GF-D8 (cell line): ENCODE results near the gene ARHGEF11.
"Not testable (repeated sequence)": the region's sequence is repeated elsewhere in the genome, so short reads cannot be mapped to it uniquely, and the experiment has no call there.

Experiments
- DNase-seq: peaks from one replicate; lab custom pipeline; 2025; lab: John Stamatoyannopoulos, UW

Gene ARHGEF11

DNA sequence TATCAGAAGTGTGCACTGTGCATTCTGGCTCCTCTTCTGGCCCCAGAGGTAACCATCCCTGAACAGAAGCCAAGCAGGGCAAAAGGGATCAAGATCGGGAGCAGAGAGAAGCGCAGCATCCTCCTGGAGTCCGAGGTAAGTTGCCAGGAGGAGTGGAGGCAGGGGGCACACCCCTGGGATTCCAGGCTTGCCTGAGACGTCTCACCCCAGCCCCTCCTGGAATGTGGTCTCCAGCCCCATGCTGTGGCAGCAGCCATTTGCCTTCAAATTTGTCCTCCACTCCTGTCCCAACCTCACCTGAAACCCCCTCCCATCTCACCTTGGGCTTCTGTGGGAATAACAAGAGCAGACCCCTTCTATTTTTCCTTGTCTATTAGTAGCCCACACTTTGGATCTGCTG is 115.1 kb downstream of the ARHGEF11 start:
- DNase-seq, result no peak

DNA sequence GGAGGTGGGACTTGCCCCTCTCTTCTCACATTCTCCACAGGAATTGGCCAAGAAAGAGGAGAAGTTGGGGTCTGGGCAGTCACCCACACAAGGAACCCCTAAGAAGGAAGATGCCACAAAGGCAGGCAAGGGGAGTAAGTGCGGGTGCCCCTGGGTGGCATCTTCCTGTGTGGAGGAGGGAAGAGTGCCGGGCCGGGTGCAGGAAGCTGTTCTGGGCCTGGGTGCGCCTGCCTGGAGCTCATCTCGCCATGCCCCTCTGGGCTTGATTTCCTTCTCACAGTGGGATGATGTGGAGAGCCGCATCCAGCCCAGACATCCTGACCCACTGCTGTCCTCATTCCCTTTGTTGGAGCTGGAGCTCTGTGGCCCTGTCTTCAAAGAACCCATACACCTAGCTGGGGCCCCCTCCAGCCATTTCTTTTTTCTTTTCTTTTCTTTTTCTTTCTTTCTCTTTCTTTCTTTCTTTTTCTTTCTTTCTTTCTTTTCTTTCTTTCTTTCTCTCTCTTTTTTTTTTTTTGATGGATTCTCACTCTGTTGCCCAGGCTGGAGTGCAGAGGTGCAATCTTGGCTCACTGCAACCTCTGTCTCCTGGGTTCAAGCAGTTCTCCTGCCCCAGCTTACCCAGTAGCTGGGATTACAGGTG is 115.8 kb downstream of the ARHGEF11 start:
- no peak for DNase-seq

DNA sequence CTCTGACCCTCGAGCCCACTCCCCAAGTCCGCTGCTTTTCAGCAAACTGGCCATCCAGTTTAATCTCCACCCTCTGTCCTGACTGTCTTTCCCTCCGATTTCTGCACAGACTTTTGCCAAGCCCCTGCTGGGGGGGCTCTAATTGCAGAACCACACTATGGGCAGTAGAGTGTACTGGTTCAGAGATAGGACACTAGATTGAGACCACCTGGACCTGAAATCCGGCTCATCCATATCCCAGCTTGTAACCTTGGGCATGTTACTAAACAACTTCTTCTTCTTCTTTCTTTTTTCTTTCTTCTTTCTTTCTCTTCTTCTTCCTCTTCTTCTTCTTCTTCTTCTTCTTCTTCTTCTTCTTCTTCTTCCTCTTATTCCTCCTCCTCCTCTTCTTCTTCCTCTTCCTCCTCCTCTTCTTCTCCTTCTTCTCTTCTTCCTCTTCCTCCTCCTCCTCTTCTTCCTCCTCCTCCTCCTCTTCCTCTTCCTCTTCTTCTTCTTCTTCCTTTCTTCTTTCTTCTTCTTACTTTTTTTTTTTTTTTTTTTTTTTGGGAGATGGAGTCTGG is 117.4 kb downstream of the ARHGEF11 start:
- no peak for DNase-seq

DNA sequence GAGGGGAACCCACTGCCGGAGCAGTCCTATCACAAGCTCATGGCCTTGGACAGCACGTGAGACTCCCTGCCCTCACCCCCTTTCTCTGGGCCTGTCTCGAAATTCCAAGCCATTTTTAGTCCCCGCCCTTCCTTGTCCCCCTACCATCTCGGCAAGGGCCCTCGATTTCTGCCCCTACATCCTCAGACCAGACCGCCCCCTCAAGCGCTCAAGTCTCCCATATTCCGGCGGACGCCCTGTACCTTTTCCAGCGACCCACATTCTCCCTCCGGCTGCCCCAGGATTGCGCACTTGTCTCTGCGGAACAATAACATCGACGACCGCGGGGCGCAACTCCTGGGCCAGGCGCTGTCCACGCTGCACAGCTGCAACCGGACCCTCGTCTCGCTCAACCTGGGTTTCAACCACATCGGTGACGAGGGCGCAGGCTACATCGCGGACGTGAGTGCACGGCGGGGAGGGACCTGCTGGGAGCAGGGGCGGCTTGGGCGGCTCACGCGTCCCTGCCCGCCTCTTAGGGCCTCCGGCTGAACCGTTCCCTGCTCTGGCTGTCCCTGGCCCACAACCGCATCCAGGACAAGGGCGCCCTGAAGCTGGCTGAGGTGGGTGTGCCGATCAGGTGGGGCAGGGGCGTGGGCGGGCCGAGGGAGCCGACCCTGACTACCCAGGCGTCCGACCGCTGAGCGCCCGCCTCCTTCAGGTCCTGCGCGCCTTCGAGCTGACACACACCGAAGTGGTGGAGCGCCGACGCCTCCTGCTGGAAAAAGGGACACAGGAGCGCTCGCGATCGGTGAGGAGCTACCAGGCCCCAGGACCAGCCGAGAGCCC is 118.1 kb downstream of the ARHGEF11 start:
- DNase-seq, result no peak

DNA sequence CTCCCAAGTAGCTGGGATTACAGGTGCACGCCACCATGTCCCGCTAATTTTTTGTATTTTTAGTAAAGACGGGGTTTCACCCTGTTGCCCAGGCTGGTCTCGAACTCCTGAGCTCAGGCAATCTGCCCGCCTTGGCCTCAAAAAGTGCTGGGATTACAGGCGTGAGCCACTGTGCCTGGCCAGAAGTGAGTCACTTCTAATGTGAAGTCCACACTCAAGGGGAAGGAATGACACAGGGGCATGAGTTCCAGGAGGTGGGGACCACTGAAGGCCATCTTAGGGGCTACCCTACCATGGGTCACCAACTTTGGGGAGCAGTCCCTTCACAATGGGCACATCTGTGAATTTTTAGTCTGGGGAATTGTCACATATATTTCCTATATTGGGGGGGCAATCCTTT is 118.8 kb downstream of the ARHGEF11 start:
- DNase-seq, result not testable (repeated sequence)

DNA sequence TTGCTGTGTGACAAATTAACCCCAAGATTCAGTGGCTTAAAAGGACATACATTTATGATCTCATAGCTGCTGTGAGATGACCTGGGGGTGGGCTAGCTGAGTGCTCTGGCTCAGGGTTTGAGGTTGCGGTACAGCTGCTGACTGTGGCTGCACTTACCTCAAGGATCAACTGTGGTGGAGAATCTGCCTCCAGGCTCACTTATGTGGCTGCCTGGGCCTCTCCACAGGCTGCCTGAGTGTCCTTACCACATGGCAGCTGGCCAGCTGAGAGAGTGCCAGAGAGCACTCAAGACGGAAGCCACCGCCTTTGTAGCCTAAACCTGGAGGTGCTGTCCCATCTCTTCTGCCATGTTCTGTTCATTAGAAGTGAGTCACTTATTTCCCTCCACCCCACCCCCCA is 119.4 kb downstream of the ARHGEF11 start:
- DNase-seq, result peak; percentile 66

DNA sequence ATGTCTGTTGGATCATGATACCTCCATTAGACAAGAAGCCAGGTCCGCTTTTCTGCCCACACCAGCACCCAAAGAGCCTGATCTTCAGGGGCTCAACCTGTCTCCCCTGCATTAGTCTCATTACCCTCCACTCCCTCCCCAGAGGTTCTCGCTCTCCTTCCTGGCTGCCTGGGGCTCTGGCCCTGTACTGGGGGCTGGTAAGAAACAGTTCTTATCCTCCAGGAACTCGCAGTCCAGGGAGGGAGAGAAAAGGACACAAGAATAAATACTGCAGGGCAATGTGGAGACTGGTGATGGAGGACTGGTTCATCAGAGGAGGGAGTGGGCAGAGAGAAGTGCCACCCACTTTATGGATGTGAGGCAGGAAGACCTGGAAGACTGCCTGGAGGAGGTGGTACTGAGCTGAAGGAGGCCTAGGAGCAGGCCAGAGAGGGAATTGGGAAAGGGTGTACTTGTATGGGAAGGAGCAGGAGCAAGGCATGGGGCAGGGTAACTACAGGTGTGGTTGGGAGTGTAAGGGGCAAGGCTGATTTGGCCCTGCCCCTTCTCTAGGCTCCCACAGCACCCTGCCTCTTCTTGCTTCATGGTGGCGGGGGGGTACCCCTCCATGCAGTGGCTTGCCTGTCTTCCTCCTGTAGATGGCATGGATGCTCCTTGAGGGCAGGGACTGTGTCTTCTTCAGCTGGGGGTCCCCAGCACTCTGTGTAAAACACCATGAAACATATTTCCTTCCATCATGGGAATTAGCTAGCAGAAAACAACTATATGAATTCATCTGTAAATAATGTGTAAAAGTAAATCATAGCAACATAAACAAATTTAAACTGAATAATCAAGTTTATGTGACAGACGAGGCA is 120.2 kb downstream of the ARHGEF11 start:
- no peak for DNase-seq

DNA sequence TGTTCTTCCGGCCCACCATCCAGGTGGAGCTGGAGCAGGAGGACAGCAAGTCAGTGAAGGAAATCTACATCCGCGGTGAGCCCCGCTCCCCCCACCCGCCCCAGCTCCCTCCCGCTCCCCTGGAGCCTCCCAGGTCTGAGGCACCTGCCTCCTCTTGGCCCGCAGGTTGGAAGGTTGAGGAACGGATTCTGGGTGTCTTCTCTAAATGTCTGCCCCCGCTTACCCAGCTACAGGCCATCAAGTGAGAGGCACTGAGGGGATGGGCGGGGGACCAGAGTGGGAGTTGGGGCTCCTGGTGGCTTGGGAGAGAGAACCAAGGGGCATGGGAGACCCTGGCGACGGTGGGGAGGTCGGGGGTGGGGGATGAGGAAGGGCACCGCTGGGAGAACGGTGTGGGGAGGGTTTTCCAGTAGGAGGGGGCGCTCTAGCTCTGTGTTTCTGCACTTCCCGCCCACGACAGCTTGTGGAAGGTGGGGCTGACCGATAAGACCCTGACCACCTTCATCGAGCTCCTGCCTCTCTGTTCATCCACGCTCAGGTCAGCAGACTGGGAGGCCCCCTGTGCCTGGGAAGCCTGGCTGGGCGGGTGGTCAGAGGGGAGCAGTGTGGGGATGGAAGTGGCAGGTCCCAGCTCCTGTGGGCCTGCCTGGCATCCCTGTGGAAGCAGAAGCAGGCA is 120.9 kb downstream of the ARHGEF11 start:
- DNase-seq, result no peak

DNA sequence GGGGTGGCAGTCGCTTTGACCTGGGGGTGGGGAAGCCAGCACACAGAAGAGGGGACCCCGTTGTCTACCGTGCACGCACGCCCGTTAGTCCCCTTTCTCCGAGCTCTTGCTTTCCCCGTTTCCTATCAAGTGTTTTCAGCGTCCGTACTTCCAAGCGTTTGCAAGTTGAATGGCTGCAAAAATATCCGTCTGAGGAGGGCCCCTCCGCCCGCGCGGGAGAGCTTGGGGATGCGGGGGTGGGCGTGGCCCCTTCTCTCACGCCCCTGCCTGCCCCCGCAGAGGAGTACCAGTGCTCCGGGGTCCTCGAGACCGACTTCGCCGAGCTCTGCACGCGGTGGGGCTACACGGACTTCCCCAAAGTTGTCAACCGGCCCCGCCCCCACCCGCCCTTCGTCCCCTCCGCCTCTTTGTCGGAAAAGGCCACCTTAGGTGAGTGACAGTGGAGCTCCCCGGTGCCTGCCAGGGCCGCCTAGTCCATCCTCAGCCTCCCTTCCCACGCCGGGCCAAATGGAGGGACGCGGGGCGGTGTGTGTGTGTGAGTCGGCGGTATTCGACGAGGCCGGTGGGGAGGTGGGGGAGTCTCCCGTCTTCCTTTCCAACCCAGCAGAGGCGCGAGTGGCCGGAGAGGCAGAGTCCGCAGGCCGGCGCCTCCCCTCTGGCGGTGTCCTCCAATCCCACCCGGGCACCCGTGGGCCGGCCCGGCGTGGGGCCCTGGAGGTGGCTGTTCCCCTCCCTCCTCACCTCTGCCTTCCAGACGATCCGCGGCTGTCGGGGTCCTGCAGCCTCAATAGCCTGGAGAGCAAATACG is 121.7 kb downstream of the ARHGEF11 start:
- DNase-seq, result no peak

DNA sequence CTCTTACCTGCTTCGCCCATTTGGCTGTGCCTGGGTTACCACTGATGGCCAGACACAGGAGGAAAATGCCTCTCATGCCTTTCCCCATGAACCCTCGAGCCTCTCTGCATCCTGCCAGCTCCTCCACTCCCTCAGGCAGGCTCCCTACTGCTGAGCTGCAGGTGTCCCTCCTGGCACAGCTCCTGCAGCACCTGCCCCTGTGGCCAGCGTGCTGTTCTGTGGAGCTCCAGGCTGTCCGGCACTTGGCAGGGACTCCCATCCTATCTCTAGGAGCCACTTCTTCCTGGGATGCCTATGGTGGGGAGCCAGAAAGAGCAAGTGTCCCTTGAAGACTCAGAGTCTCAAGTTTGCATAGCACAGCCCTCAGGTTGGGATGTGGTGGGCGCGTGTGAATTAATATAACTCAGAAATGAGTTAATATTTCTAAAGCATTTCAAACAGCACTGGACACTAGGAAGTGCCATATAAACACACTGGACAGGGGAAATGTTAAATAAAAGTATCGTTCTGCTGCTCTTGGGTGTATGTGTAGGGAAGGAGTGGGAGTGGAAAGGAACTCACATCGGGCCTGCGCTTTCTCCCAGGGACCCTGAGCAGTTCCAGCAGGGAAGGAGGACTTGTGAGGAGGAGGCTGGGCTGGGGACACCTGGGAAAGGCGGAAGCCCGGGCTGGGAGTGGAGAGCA is 122.4 kb downstream of the ARHGEF11 start:
- no peak for DNase-seq

DNA sequence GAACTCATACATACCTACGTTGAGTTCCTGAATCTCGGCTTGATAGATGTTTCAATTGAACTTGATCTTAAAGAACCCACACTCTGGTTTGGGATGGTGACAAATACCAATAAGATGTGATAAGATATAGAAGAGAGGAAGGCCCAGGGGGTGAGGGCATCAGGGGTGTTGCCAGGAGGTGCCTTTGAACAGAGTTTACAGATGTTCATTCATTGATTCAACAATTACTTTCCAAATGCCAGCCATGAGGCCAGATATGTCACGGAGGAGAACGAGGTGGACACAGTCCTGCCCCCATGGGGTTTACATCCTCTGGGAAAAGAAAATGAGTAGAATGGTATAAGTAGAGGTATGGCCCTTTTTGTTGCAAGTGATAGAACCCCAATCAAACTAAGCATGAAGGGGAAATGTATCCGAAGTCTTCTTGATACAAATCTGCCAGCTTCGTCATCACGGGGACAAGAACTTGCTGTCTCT is 124.5 kb downstream of the ARHGEF11 start:
- no peak for DNase-seq

DNA sequence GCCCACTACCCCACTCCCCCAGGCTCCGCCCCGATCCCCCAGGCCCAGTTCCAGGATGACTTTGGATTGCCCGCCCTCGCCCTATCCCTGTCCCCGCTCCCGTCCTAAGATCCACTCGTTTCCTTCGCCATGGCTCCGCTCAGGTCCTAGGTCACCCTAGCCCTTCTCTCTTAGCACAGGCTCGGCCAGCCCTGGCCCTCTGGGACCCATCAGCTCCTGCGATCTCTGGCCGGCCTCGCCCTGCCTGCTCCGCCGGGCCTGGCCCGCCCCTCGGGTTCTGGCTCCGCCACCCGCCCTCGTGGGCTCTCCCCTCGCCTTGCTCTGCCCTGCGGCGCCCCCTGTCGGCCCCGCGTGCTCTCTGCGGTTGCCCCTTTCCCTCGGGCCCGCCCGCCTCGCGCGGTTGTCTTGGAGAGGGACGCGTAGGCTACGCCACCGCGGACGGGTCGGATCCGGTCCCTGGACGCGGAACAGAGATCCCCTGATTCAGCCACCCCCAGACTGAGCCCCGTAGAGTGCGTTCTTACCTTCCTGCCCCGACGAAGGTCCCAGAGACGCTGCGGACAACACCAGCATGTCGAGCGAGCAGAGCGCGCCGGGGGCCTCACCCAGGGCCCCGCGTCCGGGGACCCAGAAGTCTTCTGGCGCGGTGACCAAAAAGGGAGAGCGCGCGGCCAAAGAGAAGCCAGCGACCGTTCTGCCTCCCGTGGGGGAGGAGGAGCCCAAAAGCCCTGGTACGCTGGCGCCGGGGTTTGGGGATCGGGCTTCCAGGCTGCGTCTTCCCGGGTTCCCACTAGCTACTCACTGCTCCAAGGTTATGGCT is 125.1 kb downstream of the ARHGEF11 start, which contains the start of gene LRRC71:
LRRC71 (plus strand) TSS at position 400 of the 820 bp plus-strand sequence; CDS start at position 572, 172 bp downstream.
- DNase-seq, result no peak

DNA sequence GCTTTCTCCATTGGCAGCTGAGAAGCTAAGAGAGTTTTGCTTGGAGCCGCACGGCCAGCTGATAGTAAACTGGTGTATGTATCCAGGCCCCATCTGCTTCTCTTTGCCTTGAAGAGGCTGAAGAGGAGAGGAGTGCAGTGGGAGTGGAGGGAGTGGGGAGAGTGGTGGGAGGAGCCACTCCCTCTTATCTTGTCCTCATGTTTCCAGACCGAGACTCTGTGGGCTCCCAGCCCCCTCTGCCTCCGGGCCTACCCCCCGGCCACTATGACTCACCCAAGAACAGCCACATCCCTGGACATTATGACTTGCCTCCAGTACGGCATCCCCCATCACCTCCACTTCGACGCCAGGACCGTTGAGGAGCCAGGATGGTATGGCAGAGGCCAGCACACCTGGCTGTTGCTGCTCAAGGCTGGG is 131.1 kb downstream of the ARHGEF11 start:
- no peak for DNase-seq

DNA sequence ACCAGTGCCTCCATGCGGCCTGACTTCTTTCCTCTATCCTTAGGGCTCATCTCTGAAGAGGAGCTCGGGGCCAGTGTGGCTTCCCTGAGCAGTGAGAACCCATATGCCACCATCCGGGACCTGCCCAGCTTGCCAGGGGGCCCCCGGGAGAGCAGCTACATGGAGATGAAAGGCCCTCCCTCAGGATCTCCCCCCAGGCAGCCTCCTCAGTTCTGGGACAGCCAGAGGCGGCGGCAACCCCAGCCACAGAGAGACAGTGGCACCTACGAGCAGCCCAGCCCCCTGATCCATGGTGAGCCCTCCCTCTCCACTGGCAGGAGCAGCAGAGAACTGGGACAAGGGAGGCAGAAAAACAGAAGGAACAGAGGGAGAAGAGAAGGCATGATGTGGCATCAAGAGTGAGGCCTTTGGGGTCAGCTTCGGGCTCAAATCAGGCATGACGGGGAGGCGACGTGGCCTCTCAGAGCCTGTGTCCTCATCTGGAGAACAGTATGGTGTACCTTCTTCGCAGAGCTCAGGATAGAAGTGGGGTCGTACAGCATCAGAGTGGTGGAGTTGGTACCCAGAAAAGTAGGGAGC is 131.6 kb downstream of the ARHGEF11 start:
- no peak for DNase-seq

DNA sequence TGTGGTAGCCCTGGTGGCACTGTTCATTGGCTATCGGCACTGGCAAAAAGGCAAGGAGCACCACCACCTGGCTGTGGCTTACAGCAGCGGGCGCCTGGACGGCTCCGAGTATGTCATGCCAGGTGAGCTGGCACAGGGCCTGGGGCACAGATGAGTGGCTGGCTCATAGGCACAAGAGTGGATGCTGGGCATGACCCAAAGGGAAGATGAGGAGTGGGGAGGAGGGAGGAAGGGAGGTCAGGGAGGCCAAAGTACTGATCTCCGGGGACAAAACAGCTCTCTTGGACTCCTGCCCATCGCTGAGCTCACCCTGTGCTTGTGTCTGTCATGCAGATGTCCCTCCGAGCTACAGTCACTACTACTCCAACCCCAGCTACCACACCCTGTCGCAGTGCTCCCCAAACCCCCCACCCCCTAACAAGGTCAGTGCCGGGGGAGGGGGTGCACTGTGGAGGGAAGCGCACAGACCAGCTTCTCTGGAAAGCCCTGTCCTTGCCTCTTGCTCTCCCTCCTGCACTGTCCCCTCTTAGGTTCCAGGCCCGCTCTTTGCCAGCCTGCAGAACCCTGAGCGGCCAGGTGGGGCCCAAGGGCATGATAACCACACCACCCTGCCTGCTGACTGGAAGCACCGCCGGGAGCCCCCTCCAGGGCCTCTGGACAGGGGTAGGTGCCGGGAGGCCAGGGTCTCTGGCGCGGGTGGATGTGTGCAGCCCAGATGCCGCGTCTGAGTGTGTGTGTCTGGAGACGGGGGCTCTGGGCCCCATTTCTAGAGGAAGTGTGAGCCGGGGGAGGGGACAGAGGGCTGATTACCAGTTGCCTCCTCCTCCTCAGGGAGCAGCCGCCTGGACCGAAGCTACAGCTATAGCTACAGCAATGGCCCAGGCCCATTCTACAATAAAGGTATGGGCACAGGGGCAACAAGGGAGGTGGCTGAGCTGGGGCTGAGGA is 132.4 kb downstream of the ARHGEF11 start:
- DNase-seq, result no peak

DNA sequence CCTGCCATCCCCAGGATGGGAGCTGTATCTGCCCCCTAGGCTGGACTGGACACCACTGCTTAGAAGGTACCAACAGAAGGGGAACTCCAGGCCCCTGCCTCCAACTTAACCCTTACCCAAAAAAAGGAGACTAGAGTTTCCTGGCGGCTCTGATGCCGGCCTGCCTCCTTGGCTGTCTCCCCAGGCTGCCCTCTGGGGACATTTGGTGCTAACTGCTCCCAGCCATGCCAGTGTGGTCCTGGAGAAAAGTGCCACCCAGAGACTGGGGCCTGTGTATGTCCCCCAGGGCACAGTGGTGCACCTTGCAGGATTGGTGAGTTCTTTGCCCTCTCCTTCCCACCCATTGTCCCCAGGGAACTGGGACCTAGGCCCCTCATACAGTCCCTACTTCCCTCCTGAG is 133.2 kb downstream of the ARHGEF11 start:
- DNase-seq, result no peak

DNA sequence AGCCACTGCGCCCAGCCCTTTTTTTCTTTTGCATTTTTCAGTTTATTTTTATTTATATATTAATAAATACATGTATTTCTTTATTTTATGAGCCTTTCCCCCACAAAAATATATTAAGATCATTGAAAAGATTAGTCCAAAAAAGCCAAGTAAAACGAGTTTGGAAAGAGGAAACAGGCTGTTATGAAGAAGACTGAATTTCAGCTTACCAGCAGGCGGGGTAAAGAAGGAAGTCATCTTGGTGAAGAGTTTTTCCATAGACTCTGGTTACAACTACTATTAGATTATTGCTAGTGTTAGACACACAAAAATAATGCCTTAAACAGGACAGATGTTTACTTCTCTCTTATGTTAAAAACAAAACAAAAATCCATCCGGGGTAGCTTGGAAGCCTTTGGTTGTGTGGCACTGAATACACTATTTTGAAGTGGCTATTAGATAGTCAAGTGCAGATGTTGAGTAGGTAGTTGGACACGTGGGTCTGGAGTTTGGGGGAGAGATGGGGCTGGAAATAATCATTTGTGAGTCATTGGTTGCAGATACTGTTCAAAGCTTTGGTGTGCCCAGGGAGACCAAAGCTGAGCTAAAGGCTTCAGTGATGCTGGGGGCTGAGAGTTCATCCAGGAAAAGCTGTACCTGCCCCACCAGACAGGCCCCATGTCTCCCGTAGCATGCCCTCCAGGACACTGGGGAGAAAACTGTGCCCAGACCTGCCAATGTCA is 133.8 kb downstream of the ARHGEF11 start:
- DNase-seq, result no peak
